ENCODE measurements around the gene CLEC2D. TPM values are rescaled to one million over a fixed set of nuclear protein-coding genes. Genes with fewer than 3 reads are reported as not detected.
"Not testable (repeated sequence)": the region's sequence is repeated elsewhere in the genome, so short reads cannot be mapped to it uniquely, and the experiment has no call there.

Gene CLEC2D
- total and polyA plus RNA-seq, 5 experiments from 2014 or later: 315 to 438 (median 389) TPM

DNA sequence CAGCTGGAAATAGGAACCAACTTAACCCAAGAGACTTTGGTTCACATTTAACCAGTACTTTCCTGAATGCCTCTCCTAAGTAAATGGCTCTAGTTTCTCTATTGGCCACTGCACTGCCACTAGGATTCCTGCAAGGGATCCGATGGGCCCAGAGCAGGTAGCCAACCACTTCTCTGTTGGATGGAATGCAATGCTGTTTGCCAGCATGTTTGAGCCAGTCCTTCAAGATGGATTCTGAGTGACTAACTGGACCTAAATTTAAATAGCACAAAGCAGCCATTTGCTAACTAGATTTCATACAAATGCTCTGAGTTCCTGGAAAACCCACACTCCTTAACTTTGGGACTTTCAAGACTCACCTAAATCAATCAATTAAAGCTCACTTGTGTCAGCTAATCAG is 9.5 kb upstream of the CLEC2D start:
- peaks cover 39 to 98% (median 94%) of the 10 kb centered on the region in 4 donors for H3K4me1 Mint-ChIP-seq
- DNase-seq (no peak), ATAC-seq (no peak)
- peak overlapping the region; percentile 44 to 99 (median 94) for H3K27ac Mint-ChIP-seq
- peaks cover 43 to 90% (median 89%) of the 10 kb centered on the region in 3 donors for H3K36me3 Mint-ChIP-seq
- peak overlapping the region in 8 of 10 donors; percentile 32 to 74 (median 46) for H3K4me3 Mint-ChIP-seq
- POLR2A ChIA-PET: interaction anchor here (0.7 to 17.2 kb wide), 4 partner anchors 5 to 19 kb away, joined by 3 to 547 read pairs (median 275); partner anchors contain the start of gene CLEC2D
- H3K9me3 Mint-ChIP-seq: peaks cover 0 to 8% (median 0%) of the 10 kb centered on the region in 9 donors
- no peaks in the 10 kb centered on the region for H3K27me3 Mint-ChIP-seq

DNA sequence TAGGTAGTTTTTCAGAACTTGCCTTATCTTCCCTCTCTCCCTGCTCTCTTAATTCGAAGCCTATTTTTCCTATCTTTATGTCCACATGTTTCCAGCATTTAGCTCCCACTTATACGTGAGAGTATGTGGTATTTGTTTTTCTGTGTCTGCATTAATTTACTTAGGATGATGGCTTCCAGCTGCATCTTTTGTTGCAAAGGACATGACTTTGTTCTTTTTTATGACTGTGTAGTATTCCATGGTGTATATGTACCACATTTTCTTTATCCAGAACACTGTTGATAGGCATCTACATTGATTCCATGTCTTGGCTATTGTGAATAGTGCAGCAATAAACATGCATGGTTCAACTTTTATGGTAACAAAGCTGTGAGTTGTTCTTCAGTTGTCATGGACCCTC is 7.8 kb upstream of the CLEC2D start:
- H3K4me3 Mint-ChIP-seq: peak overlapping the region in 6 of 10 donors; percentile 19 to 71 (median 52)
- POLR2A ChIA-PET: interaction anchor here (0.9 to 17.2 kb wide), 8 partner anchors 3 to 46 kb away, joined by 3 to 547 read pairs (median 5); partner anchors contain the start of gene CLEC2D
- peaks cover 37 to 87% (median 81%) of the 10 kb centered on the region in 3 donors for H3K36me3 Mint-ChIP-seq
- DNase-seq (no peak), ATAC-seq (no peak)
- H3K27ac Mint-ChIP-seq: peak overlapping the region in 9 of 10 donors; percentile 44 to 97 (median 89)
- peaks cover 0 to 8% (median 0%) of the 10 kb centered on the region in 9 donors for H3K9me3 Mint-ChIP-seq
- peaks cover 31 to 94% (median 84%) of the 10 kb centered on the region in 4 donors for H3K4me1 Mint-ChIP-seq
- no peaks in the 10 kb centered on the region for H3K27me3 Mint-ChIP-seq

DNA sequence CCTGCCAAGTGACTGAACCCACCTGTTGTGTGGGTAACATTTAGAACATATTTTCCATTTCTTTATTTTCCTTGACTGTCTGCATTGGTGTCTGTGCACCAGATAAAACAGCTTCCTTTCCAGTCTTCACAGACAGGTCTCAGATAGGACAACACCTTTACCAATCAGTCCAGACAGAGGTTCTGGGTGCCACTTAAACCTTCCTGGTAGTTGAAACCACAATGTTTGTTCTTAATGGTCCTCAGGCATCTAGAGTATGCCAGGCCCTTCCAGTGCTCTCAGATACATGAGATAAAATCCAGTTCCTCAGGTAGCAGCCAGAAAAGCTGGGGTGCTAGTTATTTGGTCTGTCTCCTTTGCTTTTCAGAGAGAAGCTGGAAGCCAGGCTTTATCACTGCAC is 7.0 kb upstream of the CLEC2D start:
- no peak for DNase-seq
- Mint-ChIP-seq H3K27ac (peak overlapping the region; percentile 44 to 97 (median 88)), H3K4me3 (peak overlapping the region; percentile 6 to 71 (median 57)), H3K9me3 (peaks cover 0 to 10% (median 0%) of the 10 kb centered on the region in 9 donors), H3K36me3 (peaks cover 37 to 87% (median 78%) of the 10 kb centered on the region in 3 donors), H3K27me3 (no peaks in the 10 kb centered on the region), H3K4me1 (peaks cover 35 to 94% (median 84%) of the 10 kb centered on the region in 4 donors)
- ATAC-seq: peak; percentile 41 to 70
- POLR2A ChIA-PET: interaction anchor here (0.6 to 17.2 kb wide), 9 partner anchors 2 to 50 kb away, joined by 3 to 547 read pairs (median 5); partner anchors contain the start of gene CLEC2D

DNA sequence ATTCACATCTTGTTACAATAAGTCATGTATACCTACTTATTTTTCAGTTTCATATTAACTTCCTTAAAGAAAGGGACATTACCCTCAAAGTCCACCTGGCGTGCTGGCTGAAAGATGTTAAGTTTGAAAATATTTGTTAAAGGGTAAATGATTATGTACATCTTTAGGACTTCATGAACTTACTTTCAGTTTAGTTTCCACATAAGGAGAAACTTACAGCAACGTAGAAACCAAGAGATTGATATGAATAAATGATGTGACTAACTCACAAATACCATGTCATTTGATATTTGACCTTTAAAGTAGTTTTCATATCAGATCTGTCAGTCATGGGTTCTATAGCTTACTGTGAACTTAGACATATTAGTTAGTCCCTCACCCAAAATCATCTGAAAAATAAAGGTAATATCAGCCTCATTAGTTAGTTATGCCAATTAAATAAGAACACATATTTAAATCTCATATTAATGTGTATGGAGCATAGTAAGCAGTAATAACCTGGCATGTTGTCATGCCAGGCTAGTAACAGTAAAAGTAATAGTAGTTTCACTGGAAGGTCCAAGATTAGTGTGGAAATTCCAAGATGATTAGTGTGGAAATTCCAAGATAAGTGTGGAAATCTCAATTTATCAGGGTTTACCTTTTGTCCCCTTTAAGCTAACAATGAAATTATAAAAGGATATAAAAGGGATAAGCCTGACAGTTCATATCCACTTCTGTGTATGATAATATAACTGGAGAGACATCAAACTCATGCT is 1.9 kb upstream of the CLEC2D start:
- Mint-ChIP-seq H3K4me3 (peak overlapping the region; percentile 77 to 99 (median 95)), H3K27me3 (no peaks in the 10 kb centered on the region), H3K9me3 (peaks cover 0 to 8% (median 0%) of the 10 kb centered on the region in 9 donors), H3K4me1 (peaks cover 31 to 78% (median 66%) of the 10 kb centered on the region in 4 donors), H3K27ac (peak overlapping the region; percentile 94 to 99 (median 96)), H3K36me3 (peaks cover 39 to 58% (median 55%) of the 10 kb centered on the region in 3 donors)
- no peak for DNase-seq
- ATAC-seq: no peak
- POLR2A ChIA-PET: interaction anchor here (0.8 to 14.2 kb wide), 3 partner anchors 13 to 75 kb away, joined by 3 to 547 read pairs (median 4); no protein-coding TSS in a partner anchor

DNA sequence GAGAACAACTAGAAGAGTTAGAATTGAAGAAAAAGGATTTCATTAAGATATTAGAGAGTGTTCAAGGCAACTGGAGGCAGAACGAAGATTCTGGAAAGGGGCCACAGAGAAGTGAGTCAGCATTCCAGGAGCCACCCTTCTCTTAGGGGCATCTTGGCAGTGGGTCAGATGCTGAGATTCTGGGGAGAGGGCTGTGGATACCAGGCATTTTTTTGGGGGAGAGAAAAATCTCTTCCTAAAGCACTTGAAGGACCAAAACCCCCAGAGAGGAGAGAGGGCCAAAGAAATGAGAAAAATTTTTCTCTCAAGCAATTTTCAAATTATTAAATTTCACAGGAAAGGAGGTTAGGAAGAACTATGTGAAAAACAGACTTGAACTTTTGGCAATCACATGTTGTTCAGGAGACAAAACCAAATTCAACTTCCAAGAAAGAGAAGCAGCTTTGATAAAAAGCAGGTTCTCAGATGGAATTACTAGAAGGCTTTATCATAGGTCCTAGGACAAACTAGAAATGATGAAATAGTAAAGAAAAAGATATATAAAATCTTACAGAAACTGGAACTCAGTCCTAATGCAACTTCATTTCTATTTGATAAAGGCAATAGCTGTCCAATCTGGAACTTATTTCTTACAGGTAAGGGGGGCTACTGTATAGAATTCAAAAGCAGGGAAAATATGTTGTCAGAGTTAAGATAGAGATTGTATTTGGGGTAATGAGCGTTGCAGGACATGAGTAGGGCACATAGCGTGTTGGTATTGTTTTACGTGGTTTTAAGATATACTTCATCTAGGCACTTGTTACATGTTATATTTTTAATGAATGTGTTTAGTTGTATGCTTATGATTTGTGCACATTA is 1.1 kb upstream of the CLEC2D start:
- Mint-ChIP-seq H3K27ac (peak overlapping the region; percentile 94 to 99 (median 96)), H3K9me3 (peaks cover 0 to 8% (median 0%) of the 10 kb centered on the region in 9 donors), H3K27me3 (no peaks in the 10 kb centered on the region), H3K4me1 (peaks cover 32 to 78% (median 65%) of the 10 kb centered on the region in 4 donors), H3K36me3 (peaks cover 42 to 60% (median 57%) of the 10 kb centered on the region in 3 donors), H3K4me3 (peak overlapping the region; percentile 77 to 99 (median 95))
- POLR2A ChIA-PET: interaction anchor here (1.0 to 14.2 kb wide), 9 partner anchors 14 to 339 kb away, joined by 3 to 547 read pairs (median 5); no protein-coding TSS in a partner anchor
- DNase-seq: no peak
- ATAC-seq: no peak

DNA sequence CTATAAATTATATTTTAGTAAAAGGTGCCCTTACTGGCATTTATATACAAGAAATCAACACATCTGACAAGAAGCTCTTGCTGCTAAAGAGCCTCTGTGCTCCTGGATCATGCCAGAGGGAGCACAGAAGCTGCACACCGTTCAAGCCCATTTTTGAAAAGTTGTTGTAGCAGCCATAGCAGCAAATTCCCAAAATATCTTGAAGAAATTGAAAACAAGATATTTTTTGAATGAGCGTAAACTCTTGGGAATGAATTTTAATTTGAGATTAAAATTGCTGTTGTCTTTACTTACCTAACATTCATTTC is 540 bp upstream of the CLEC2D start:
- peaks cover 42 to 59% (median 55%) of the 10 kb centered on the region in 3 donors for H3K36me3 Mint-ChIP-seq

DNA sequence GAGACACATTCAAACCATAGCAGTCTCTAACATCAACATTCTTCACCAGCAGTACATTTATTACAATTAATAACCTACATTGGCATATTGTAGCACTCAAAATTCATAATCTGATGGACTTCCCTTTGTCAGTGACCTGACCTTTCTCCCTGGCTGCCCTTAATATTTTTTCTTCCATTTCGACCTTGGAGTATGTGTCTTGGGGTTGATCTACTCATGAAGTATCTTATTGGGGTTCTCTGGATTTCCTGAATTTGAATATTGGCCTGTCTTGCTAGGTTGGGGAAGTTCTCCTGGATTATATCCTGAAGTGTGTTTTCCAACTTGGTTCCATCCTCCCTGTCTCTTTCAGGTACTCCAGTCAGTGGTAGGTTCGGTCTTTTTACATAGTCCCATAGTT is 2.8 kb downstream of the CLEC2D start:
- peaks cover 42 to 62% (median 59%) of the 10 kb centered on the region in 3 donors for H3K36me3 Mint-ChIP-seq
- H3K27me3 Mint-ChIP-seq: not testable (repeated sequence)

More for the DNA sequence above, 540 bp upstream of the CLEC2D start:
- DNase-seq (no peak), ATAC-seq (no peak)
- Mint-ChIP-seq H3K27me3 (no peaks in the 10 kb centered on the region), H3K4me1 (peaks cover 32 to 80% (median 65%) of the 10 kb centered on the region in 4 donors), H3K9me3 (peaks cover 0 to 7% (median 0%) of the 10 kb centered on the region in 9 donors), H3K4me3 (peak overlapping the region; percentile 77 to 99 (median 95)), H3K27ac (peak overlapping the region; percentile 94 to 99 (median 96))
- POLR2A ChIA-PET: interaction anchor here (0.8 to 14.2 kb wide), 14 partner anchors 9 to 340 kb away, joined by 3 to 547 read pairs (median 6); no protein-coding TSS in a partner anchor

DNA sequence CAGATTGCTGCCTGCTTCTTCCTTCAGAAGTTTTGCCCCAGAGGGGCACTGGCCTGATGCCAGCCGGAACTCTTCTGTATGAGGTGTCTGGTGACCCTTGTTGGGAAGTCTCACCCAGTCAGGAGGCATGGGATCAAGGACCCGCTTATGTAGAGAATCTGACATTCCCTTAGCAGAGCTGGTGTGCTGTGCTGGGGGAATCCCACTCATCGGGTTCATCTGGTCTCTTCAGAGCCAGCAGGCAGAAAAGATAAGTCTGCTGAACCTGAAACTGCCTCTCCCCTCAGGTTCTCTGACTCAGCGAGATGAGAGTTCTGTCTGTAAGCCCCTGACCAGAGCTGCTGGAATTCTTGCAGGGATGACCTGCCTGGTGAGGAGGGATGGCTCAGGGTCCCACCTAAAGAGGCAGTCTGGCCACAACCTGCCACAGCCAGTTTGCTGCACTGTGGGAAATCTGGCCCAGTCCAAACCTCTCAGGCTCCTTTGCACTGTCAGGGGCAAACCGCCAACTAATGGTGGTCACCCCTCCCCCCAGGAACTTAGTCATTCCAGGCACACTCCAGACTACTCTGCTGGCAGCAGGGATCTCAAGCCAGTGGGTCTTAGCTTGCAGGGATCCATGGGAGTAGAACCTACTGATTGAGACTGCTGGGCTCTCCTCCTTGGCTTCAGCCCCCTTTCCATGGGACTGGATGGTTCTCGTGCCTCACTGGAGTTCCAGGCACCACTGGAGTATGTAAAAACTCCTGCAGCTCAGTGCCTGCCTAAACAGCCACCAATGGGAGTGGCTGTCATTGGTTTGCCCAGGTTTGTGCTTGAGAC is 4.1 kb downstream of the CLEC2D start:
- peak in 8 of 10 donors; percentile 27 to 64 (median 50) for DNase-seq
- peak overlapping the region; percentile 86 to 99 (median 95) for H3K4me3 Mint-ChIP-seq
- ATAC-seq: peak; percentile 31 to 33
- peaks cover 32 to 81% (median 63%) of the 10 kb centered on the region in 4 donors for H3K4me1 Mint-ChIP-seq
- H3K27ac Mint-ChIP-seq: peak overlapping the region; percentile 94 to 99 (median 96)
- POLR2A ChIA-PET: interaction anchor here (0.8 to 8.0 kb wide), 18 partner anchors 9 to 75 kb away, joined by 3 to 166 read pairs (median 4); no protein-coding TSS in a partner anchor
- H3K27me3 Mint-ChIP-seq: no peaks in the 10 kb centered on the region
- peaks cover 0 to 10% (median 3%) of the 10 kb centered on the region in 9 donors for H3K9me3 Mint-ChIP-seq
- H3K36me3 Mint-ChIP-seq: peaks cover 42 to 65% (median 65%) of the 10 kb centered on the region in 3 donors

More for the DNA sequence above, 2.8 kb downstream of the CLEC2D start:
- POLR2A ChIA-PET: interaction anchor here (0.7 to 8.0 kb wide), 10 partner anchors 8 to 89 kb away, joined by 3 to 166 read pairs (median 5); no protein-coding TSS in a partner anchor
- H3K4me1 Mint-ChIP-seq: peaks cover 38 to 82% (median 64%) of the 10 kb centered on the region in 4 donors
- H3K27ac Mint-ChIP-seq: peak overlapping the region; percentile 94 to 99 (median 96)
- ATAC-seq, DNase-seq: not testable (repeated sequence)
- H3K9me3 Mint-ChIP-seq: peaks cover 0 to 10% (median 3%) of the 10 kb centered on the region in 9 donors
- peak overlapping the region; percentile 86 to 99 (median 95) for H3K4me3 Mint-ChIP-seq

DNA sequence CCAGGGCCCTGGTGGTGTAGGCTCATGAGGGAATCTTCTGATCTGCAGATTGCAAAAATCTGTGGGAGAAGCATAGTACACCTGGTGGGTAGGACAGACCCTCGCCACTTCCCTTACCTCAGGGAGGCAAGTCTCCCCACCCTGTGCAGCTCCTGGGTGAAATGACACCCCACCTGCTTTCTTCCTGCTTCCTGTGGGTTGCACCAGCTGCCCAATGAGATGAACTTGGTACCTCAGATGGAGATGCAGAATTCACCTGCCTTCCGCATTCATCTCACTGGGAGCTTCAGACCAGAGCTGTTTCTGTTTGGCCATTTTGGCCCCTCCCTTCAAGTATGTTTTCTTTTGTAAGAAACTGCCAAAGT is 4.7 kb downstream of the CLEC2D start:
- peak overlapping the region; percentile 94 to 99 (median 96) for H3K27ac Mint-ChIP-seq
- H3K4me1 Mint-ChIP-seq: peaks cover 32 to 80% (median 62%) of the 10 kb centered on the region in 4 donors
- H3K27me3 Mint-ChIP-seq: no peaks in the 10 kb centered on the region
- peak overlapping the region; percentile 86 to 99 (median 95) for H3K4me3 Mint-ChIP-seq
- peak in 6 of 10 donors; percentile 41 to 73 (median 60) for DNase-seq
- POLR2A ChIA-PET: interaction anchor here (0.8 to 8.0 kb wide), 15 partner anchors 10 to 75 kb away, joined by 3 to 166 read pairs (median 4); no protein-coding TSS in a partner anchor
- H3K9me3 Mint-ChIP-seq: peaks cover 0 to 10% (median 3%) of the 10 kb centered on the region in 9 donors
- peak; percentile 12 to 34 for ATAC-seq
- H3K36me3 Mint-ChIP-seq: peaks cover 42 to 66% (median 65%) of the 10 kb centered on the region in 3 donors

DNA sequence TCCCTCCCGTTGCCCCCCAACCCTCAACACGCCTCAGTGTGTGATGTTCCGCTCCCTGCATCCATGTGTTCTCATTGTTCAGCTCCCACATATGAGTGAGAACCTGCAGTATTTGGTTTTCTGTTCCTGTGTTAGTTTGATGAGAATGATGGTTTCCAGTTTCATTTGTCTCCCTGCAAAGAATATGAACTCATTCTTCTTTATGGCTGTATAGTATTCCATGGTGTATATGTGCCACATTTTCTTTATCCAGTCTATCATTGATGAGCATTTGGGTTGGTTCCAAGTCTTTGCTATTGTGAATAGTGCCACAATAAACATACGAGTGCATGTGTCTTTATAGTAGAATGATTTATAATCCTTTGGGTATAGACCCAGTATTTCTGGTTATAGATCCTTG is 13.0 kb downstream of the CLEC2D start:
- peak overlapping the region in 9 of 10 donors; percentile 19 to 78 (median 57) for H3K4me3 Mint-ChIP-seq
- peak overlapping the region in 9 of 10 donors; percentile 33 to 93 (median 82) for H3K27ac Mint-ChIP-seq
- peaks cover 32 to 85% (median 77%) of the 10 kb centered on the region in 4 donors for H3K4me1 Mint-ChIP-seq
- H3K36me3 Mint-ChIP-seq: peaks cover 50 to 85% (median 77%) of the 10 kb centered on the region in 3 donors
- H3K9me3 Mint-ChIP-seq: peaks cover 5 to 40% (median 25%) of the 10 kb centered on the region in 9 donors
- not testable (repeated sequence) for ATAC-seq, DNase-seq, H3K27me3 Mint-ChIP-seq
- POLR2A ChIA-PET: interaction anchor here (0.7 to 5.8 kb wide), 12 partner anchors 9 to 44 kb away, joined by 3 to 31 read pairs (median 6); partner anchors contain the start of gene CLEC2D
